Retina (tissue), 1 donor: Measurements from ENCODE around the gene GET3.
"Not testable (repeated sequence)": the region's sequence is repeated elsewhere in the genome, so short reads cannot be mapped to it uniquely, and the experiment has no call there.

ENCODE experiments used
- DNase-seq: peaks from one replicate; pipeline ENCODE4 v3.0.0-alpha.2; 2016

The GET3 gene

GRCh38 chr19:12793290-12794195 is 56.2 kb downstream of the GET3 start:
- DNase-seq, result peak; percentile 94

GRCh38 chr19:12794196-12794941 is 57.1 kb downstream of the GET3 start:
- DNase-seq, result no peak

GRCh38 chr19:12794971-12795381 is 57.7 kb downstream of the GET3 start:
- DNase-seq, result no peak

- peak; percentile 84 for DNase-seq
Measured at GRCh38 chr19:12796146-12797071, 59.1 kb downstream of the GET3 start.

- DNase-seq, result no peak
Measured at GRCh38 chr19:12797141-12797587, 59.9 kb downstream of the GET3 start.

- DNase-seq, result not testable (repeated sequence)
Measured at GRCh38 chr19:12797607-12798006, 60.3 kb downstream of the GET3 start.
